ENCODE data around the gene DCPS.
"Not testable (repeated sequence)": the region's sequence is repeated elsewhere in the genome, so short reads cannot be mapped to it uniquely, and the experiment has no call there.

Gene DCPS

GRCh38 chr11:126345759-126346585 lies 42.1 kb downstream of the DCPS start:
- no peak for DNase-seq

- DNase-seq = peak; percentile 19
Measured at GRCh38 chr11:126346586-126346940, 42.7 kb downstream of the DCPS start.

DNA sequence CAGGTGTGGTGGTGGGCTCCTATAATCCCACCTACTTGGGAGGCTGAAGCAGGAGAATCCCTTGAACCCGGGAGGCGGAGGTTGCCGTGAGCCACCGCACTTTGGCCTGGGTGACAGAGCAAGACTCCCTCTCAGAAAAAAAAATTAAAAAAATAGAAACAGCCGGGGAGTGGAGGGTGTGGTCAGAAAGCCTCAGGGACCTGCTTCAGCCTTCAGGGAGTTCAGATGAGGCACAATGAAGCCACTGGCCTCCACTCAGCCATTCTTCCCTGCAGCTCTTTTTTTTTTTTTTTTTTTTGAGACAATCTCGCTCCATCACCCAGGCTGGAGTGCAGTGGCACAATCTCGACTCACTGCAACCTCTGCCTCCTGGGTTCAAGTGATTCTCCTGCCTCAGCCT lies 43.1 kb downstream of the DCPS start:
- DNase-seq = not testable (repeated sequence)

GRCh38 chr11:126347751-126348668 lies 44.1 kb downstream of the DCPS start:
- DNase-seq = no peak

DNA sequence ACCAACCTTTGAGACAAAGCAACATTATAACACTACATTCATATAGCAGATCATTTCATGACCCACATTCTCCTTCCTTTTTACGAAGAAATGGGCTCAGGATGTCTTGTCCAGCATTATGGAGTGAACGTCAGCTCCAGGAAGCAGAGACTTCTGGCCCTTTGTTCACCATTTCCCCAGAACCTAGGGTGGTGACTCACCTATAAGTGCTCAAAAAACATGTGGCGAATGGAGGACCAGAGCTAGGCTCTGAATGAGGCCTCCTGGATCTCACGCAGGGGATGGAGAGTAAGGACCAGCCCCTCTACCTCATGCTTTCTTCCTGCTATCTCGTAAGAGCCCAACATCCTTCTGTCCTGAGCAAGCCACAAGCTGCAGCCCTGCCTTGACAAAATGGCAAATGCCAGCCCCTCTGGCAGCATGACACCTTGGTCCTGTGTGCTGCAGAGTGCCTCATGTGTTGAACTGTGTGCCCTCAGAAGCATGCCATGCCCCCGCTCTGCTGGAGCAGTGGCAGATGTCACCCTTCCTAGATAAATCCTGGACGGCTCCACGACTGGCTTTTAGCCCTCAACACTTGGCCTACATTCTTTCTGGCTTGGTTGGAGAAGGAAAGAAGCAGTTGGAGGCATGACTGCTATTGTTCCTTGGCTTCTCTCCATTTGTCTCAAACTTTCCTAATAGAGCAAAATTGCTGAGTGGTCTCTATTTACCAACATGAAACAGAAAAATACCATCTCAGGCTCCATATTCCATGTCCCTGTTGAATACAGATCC lies 45.1 kb downstream of the DCPS start:
- DNase-seq = no peak

DNA sequence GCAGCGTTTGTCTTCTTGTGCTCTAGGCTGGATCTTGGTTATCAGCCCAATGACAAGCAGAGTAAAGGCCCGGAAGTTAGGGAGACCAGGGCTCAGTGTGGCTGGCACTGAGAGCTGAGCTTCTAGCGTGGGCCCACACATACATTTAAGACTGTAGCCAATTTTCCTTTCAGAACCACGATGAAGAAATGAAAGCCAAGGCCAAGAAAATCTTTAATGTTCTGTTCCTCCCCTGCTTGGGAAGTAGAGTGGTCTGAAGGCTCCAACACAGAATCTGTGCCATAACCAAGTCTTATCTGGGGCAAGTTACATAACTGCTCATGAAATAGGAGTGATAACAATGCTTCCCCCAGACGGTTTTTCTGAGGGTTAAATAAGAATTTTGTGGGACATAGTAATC lies 47.0 kb downstream of the DCPS start:
- DNase-seq = no peak

DNA sequence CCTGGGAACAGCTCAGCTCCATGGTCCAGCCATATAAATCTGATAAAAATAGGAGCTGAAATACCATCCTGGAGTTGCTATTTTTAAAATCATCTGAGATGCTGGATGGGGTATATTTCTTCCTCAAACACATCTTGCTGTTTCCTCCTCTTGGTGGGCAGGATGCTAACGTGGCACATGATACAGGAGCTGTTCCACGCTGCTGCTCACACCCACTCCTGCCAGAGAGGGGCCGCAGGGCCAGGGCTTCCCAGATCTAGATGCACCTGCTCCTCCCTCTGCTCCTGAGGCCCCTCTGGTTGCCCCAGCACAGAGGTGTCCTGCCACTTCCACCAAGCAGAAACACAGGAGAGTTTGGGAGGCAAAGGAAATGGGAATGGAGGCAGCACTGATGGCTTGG lies 48.3 kb downstream of the DCPS start:
- no peak for DNase-seq

- DNase-seq = peak; percentile 22
Measured at GRCh38 chr11:126352934-126353801, 49.3 kb downstream of the DCPS start.

- DNase-seq = no peak
Measured at GRCh38 chr11:126354631-126355323, 50.9 kb downstream of the DCPS start.

DNA sequence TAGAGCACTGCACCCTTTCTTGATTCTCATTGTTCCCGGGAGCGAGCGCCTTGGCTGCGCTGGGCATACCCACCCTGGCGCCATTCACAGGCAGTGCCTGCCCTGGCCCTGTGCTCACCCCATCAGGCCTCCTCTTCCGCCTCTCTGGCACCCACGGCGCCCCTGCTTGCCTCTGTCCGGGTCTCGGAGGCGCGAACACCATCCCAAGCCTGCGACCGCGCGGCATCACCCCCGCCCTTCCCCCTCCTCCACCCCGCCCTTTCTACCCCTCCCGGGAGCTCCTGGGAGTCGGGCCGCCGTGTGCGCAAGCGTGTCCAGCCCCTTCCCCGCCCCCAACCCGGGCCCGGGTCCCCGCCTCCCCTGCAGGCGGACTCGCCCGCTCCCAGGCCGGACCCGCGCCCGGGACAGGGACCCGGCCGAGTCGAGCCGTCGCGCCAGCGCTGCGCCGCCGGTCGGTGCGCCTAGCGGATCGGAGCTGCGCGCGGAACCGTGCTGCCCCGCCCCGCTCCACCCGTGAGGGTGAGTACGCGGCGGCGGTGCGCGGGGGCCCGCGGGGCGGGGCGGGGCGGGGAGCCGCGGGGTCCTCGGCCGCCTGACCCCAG lies 51.6 kb downstream of the DCPS start, which contains the start of gene ST3GAL4:
ST3GAL4 (plus strand) TSS at position 363 of the 602 bp plus-strand sequence. CDS start 50,470 bp downstream, outside the sequence.
- peak; percentile 71 for DNase-seq

DNA sequence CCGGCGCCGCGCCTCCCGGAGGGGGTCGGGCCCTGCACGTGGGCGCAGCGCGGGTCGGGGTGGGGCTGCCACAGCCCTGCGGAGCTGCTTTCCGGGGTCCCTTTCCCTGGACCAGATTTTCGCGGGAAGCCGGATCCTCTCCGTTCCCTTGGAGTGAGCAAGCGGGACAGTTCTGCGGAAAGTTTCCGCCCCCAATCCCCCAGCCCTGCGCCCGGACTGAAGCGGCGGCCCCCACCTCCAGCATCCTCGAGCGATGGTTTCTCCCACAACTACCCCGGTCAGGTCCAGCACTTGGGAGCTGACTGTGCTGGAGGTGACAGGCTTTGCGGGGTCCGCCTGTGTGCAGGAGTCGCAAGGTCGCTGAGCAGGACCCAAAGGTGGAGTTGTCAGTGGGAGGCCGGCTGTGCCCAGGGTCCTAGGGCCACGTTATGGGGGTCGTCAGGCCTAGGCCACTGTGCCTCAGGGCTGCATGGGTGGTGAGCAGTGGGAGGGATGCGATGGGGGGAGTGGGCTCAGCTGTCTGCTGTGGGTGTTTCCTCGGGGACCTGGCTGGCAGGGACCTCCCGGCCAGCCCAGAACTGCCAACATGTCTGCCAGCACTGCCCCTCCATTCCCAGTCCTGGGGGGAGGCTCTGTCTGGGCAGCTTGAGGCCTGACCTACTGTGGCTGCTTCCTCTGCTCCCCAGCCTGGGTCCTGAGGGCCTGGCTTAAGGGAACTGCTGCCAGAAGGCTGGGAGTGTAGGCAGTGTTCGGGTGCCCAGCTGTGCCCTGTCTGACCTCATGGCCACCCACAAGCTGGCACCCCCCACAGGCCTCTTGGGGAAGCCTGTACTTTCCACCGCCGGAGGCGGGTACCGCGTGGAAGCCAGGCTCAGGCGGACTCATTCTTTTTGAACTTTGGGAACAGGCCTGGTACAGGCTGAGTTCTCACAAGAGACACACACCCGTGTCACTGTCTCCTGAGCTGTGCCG lies 52.4 kb downstream of the DCPS start:
- DNase-seq = no peak

GRCh38 chr11:126357055-126357962 lies 53.4 kb downstream of the DCPS start:
- no peak for DNase-seq

GRCh38 chr11:126357969-126358762 lies 54.3 kb downstream of the DCPS start:
- no peak for DNase-seq

DNA sequence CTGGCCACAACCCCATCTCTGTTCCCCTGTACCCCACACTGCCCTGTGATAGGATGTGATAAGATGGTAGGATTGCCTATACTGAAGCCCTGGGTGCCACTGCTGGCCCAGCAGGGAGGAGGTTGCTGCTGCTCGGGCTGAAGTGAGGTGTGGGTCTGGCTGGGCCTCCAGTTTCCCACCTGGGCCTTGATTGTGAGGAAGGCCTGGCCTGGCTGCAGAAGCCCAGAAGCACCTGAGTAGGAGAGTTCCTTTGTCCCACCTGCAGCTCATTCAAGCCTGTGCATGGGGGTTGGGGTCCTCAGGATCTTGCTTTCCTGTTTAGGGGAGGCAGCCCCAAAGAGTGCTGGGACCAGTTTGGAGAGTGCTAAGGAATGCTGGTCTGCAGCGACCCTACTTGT lies 54.9 kb downstream of the DCPS start:
- no peak for DNase-seq

DNA sequence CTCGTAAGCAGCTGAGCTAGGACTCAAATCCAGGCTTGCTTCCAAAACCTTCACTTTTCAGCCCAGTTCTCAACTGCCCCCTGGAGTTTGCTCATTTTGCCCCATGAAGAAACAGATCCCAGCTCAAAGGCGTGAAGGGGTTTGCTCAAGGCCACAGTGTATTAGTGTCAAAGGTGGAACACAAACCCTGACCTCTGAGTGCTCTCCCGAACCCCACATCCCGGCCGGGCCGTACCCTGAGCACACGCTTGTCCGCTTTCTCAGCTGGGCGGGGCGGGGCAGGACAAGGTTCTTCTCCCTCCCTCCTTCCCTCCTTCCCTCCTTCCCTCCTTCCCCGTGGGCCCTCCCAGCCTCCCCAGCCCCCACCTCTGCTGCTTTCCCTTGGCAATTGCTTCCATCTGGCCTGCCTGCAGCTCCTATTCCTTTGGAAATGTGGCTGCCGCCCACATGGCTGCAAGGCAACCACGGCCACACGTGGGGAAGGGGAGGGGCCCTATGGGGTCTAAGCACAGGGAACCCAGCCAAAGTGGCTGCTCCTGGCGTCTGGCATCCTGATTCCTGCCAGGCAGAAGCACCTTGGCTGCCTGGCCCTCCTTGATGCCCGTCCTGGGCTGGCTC lies 55.7 kb downstream of the DCPS start:
- DNase-seq = peak; percentile 74

GRCh38 chr11:126360049-126360446 lies 56.2 kb downstream of the DCPS start:
- DNase-seq = no peak

DNA sequence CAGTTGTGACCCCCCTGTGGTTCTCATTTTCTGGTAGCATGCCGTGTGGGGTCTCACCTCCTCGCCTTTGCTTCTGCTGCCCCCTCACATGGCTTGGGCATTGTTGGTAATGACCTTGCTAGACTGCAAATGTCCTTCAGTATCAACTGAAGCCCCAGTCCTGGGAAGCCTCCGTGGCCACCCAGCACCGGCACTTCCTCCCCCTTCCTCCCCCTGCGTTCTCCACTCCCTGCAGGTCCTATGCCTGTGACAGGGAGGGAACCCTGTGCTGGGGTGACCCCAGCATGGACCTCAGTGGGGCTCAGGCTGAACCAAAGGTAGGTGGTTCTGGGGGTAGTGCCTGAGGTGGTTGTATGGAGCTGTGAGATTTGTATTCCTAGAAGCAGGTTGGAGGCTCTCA lies 57.5 kb downstream of the DCPS start:
- DNase-seq = no peak

Measured in NCI-H1092 treated with DMSO at 0.1 percent for 48 hours (cell line).